Sigmoid colon (tissue), 3 donors: ENCODE measurements around the gene TINCR.

ENCODE experiments used
- POLR2A ChIP-seq, 2 donors: fragments of 450-650 bp; IDR thresholded peaks; one replicate each; pipeline ENCODE4 v1.6.1; 2016; ENCODE audit warnings: antibody characterized with exemption in 2 of 2, mild to moderate bottlenecking in 2 of 2, moderate library complexity in 2 of 2
- TF ChIP-seq, protein P1 (sequence below), 4 experiments: fragments of 450-650 bp in 3 of 4; fragments of 200-600 bp in 1 of 4; IDR thresholded peaks; one replicate each; pipeline ENCODE4 v1.5.1; 2016 to 2019; ENCODE audit warnings: antibody characterized with exemption in 4 of 4, mild to moderate bottlenecking in 3 of 4, moderate library complexity in 2 of 4

DNA sequence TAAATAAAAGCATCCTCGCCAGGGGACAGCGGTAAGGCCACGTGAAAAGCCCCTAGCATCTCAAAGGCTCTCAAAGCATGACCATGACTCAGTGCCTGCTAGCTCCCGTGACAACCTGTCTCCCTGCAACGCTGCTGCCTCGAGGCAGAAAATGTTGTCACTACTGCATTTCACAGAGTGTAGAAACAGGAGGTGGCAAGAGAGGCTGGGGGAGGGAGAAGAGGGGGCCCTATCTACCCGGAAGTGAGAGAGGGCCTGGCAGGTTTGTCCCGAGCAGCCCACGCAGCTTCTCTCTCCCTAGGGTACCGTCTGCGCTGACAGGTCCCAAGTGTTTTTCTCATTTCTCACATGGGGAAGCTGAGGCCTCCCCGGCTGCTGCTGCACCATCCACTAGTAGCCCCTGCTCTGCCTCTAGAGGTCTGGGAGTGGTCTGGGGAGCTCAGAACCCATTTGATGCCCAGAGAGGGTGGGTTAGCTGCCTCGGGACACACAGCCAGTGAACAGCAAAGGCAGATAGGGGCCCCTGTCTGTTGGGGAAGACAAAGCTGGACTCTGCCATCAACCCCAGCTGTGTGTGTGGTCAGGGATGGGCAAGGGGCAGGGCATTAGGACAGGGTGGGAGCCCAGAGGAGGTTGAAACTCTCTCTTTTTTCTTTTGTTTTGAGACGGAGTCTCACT is 3.7 kb downstream of the TINCR start:
- TF ChIP-seq POLR2A (IDR thresholded peaks at IDR 0.05) = no peak
- TF ChIP-seq, protein P1, sequence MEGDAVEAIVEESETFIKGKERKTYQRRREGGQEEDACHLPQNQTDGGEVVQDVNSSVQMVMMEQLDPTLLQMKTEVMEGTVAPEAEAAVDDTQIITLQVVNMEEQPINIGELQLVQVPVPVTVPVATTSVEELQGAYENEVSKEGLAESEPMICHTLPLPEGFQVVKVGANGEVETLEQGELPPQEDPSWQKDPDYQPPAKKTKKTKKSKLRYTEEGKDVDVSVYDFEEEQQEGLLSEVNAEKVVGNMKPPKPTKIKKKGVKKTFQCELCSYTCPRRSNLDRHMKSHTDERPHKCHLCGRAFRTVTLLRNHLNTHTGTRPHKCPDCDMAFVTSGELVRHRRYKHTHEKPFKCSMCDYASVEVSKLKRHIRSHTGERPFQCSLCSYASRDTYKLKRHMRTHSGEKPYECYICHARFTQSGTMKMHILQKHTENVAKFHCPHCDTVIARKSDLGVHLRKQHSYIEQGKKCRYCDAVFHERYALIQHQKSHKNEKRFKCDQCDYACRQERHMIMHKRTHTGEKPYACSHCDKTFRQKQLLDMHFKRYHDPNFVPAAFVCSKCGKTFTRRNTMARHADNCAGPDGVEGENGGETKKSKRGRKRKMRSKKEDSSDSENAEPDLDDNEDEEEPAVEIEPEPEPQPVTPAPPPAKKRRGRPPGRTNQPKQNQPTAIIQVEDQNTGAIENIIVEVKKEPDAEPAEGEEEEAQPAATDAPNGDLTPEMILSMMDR (IDR thresholded peaks at IDR 0.05) = no peak
